A204.1 (cell line): ENCODE results near the gene KIAA1191.

Experiments used
- FAIRE-seq: peaks from 2 replicates; lab custom pipeline; 2012; peaks lifted over from hg19 to GRCh38; lab: Jason Lieb, UNC

The KIAA1191 gene

GRCh38 chr5:176365351-176366231, 4.0 kb upstream of the KIAA1191 start, which contains the start of gene ARL10:
ARL10 (plus strand) TSS chr5:176365487; CDS start chr5:176365564, 77 bp downstream.
- FAIRE-seq: no peak

GRCh38 chr5:176364765-176365350, 3.3 kb upstream of the KIAA1191 start:
- no peak for FAIRE-seq

GRCh38 chr5:176362233-176362490, 598 bp upstream of the KIAA1191 start:
- no peak for FAIRE-seq

- FAIRE-seq: no peak
Observed at GRCh38 chr5:176360894-176361436, 599 bp downstream of the KIAA1191 start.

- no peak for FAIRE-seq
Observed at GRCh38 chr5:176359658-176360057, 1.9 kb downstream of the KIAA1191 start.

GRCh38 chr5:176356179-176356566, 5.4 kb downstream of the KIAA1191 start:
- FAIRE-seq: no peak

GRCh38 chr5:176355400-176356178, 6.0 kb downstream of the KIAA1191 start:
- FAIRE-seq: no peak

- no peak for FAIRE-seq
Observed at GRCh38 chr5:176353533-176353932, 8.0 kb downstream of the KIAA1191 start.

- no peak for FAIRE-seq
Observed at GRCh38 chr5:176352116-176352878, 9.3 kb downstream of the KIAA1191 start.

- FAIRE-seq: no peak
Observed at GRCh38 chr5:176350416-176350815, 11.1 kb downstream of the KIAA1191 start.

GRCh38 chr5:176342766-176343458, 18.7 kb downstream of the KIAA1191 start:
- FAIRE-seq: no peak

GRCh38 chr5:176342158-176342483, 19.4 kb downstream of the KIAA1191 start:
- no peak for FAIRE-seq

GRCh38 chr5:176341325-176342157, 20.0 kb downstream of the KIAA1191 start:
- FAIRE-seq: no peak

- no peak for FAIRE-seq
Observed at GRCh38 chr5:176339304-176339703, 22.3 kb downstream of the KIAA1191 start.

GRCh38 chr5:176337913-176338312, 23.7 kb downstream of the KIAA1191 start:
- no peak for FAIRE-seq

GRCh38 chr5:176334031-176334770, 27.4 kb downstream of the KIAA1191 start:
- no peak for FAIRE-seq

- no peak for FAIRE-seq
Observed at GRCh38 chr5:176320577-176320976, 41.0 kb downstream of the KIAA1191 start.

GRCh38 chr5:176319827-176320554, 41.6 kb downstream of the KIAA1191 start:
- no peak for FAIRE-seq
